ENCODE data around the gene PIBF1. TPM values are rescaled to one million over a fixed set of nuclear protein-coding genes. Genes with fewer than 3 reads are reported as not detected.

PIBF1 gene
- total and polyA plus RNA-seq, 10 of the 15 experiments (the other 5 are each of a cell fraction or from before 2014, with no cell fraction given) = 6.4 to 24.5 (median 11.1) TPM

Small RNA genes lying within 50 kb of the gene (small RNA-seq; reads per million reads assigned to genes)
- gene RNU6-79P = not detected

Other genes with a start within 250 kb of the PIBF1 start
- 19.1 and 24.4 TPM in 2 replicates for gene MZT1, start 54.5 kb upstream of the PIBF1 start, total RNA-seq (2014; rRNA removed)
- 23.0 and 24.2 TPM in 2 replicates for gene MZT1, start 54.5 kb upstream of the PIBF1 start, total RNA-seq (2014; rRNA removed; fragmentation: Illumina TruSeq; extraction: Trizol)
- gene MZT1, start 54.5 kb upstream of the PIBF1 start, total RNA-seq (2021) = 18.8 and 19.0 TPM in 2 replicates
- gene MZT1, start 54.5 kb upstream of the PIBF1 start, polyA plus RNA-seq (2011; rRNA removed) = 27.8 and 47.4 TPM in 2 replicates
- gene MZT1, start 54.5 kb upstream of the PIBF1 start, polyA plus RNA-seq (2014; fragmentation: Illumina TruSeq; extraction: Trizol) = 16.2 and 24.2 TPM in 2 replicates
- gene MZT1, start 54.5 kb upstream of the PIBF1 start, polyA plus RNA-seq (2014; fragmentation: Nextera tagmentation; extraction: Ambion mirVana) = 10 to 100 TPM; 29.2 to 31.8 TPM
- gene MZT1, start 54.5 kb upstream of the PIBF1 start, polyA plus RNA-seq (2014; rRNA removed) = 17.4 and 19.6 TPM in 2 replicates
- 10 to 100 TPM; 46.2 to 47.6 TPM for gene MZT1, start 54.5 kb upstream of the PIBF1 start, polyA plus RNA-seq (2016; fragmentation: Nextera tagmentation; extraction: Ambion mirVana)
- 24.5 and 29.1 TPM in 2 replicates for gene BORA, start 54.2 kb upstream of the PIBF1 start, total RNA-seq (2014; rRNA removed)
- gene BORA, start 54.2 kb upstream of the PIBF1 start, total RNA-seq (2014; rRNA removed; fragmentation: Illumina TruSeq; extraction: Trizol) = 28.9 and 30.4 TPM in 2 replicates
- gene BORA, start 54.2 kb upstream of the PIBF1 start, total RNA-seq (2021) = 16.1 and 17.9 TPM in 2 replicates
- 21.9 and 33.0 TPM in 2 replicates for gene BORA, start 54.2 kb upstream of the PIBF1 start, polyA plus RNA-seq (2011; rRNA removed)
- 31.0 and 40.7 TPM in 2 replicates for gene BORA, start 54.2 kb upstream of the PIBF1 start, polyA plus RNA-seq (2014; fragmentation: Illumina TruSeq; extraction: Trizol)
- gene BORA, start 54.2 kb upstream of the PIBF1 start, polyA plus RNA-seq (2014; fragmentation: Nextera tagmentation; extraction: Ambion mirVana) = 10 to 100 TPM; 15.1 to 17.8 TPM
- 13.2 and 15.8 TPM in 2 replicates for gene BORA, start 54.2 kb upstream of the PIBF1 start, polyA plus RNA-seq (2014; rRNA removed)
- 10 to 100 TPM; 34.1 to 38.7 TPM for gene BORA, start 54.2 kb upstream of the PIBF1 start, polyA plus RNA-seq (2016; fragmentation: Nextera tagmentation; extraction: Ambion mirVana)
- gene DIS3, start 233 bp upstream of the PIBF1 start, total RNA-seq (2014; rRNA removed) = 42.5 and 48.8 TPM in 2 replicates
- gene DIS3, start 233 bp upstream of the PIBF1 start, total RNA-seq (2014; rRNA removed; fragmentation: Illumina TruSeq; extraction: Trizol) = 62.6 and 65.3 TPM in 2 replicates
- 45.9 and 48.5 TPM in 2 replicates for gene DIS3, start 233 bp upstream of the PIBF1 start, total RNA-seq (2021)
- gene DIS3, start 233 bp upstream of the PIBF1 start, polyA plus RNA-seq (2011; rRNA removed) = 49.0 and 78.1 TPM in 2 replicates
- gene DIS3, start 233 bp upstream of the PIBF1 start, polyA plus RNA-seq (2014; fragmentation: Illumina TruSeq; extraction: Trizol) = 56.8 and 68.2 TPM in 2 replicates
- 10 to 100 TPM; 10.8 to 13.6 TPM for gene DIS3, start 233 bp upstream of the PIBF1 start, polyA plus RNA-seq (2014; fragmentation: Nextera tagmentation; extraction: Ambion mirVana)
- 28.3 and 29.7 TPM in 2 replicates for gene DIS3, start 233 bp upstream of the PIBF1 start, polyA plus RNA-seq (2014; rRNA removed)
- 10 to 100 TPM; 34.9 to 36.0 TPM for gene DIS3, start 233 bp upstream of the PIBF1 start, polyA plus RNA-seq (2016; fragmentation: Nextera tagmentation; extraction: Ambion mirVana)

Data from GM12878 (cell line).